Measurements from ENCODE around the gene CD99. TPM values are rescaled to one million over a fixed set of nuclear protein-coding genes. Genes with fewer than 3 reads are reported as not detected.

CD99 gene
- total and polyA plus RNA-seq, 9 of the 15 experiments (the other 6 are each of a cell fraction or from before 2014, with no cell fraction given) = 5.0 to 55.3 (median 34.5) TPM

- TF ChIP-seq ZFP30 (CRISPR knock-in tag; IDR thresholded peaks at IDR 0.05; ENCODE audit: borderline replicate concordance) (no peak), ETS2 (tag; IDR thresholded peaks at IDR 0.05; ENCODE audit: borderline replicate concordance, poor library complexity, severe bottlenecking) (no peak), NCOA2 (IDR thresholded peaks at IDR 0.05; ENCODE audit: partially characterized antibody in 2 of 2) (no peak)
These were observed 74.4 kb downstream of the CD99 start (continued) for GRCh38 chrX:2765549-2765830.

DNA sequence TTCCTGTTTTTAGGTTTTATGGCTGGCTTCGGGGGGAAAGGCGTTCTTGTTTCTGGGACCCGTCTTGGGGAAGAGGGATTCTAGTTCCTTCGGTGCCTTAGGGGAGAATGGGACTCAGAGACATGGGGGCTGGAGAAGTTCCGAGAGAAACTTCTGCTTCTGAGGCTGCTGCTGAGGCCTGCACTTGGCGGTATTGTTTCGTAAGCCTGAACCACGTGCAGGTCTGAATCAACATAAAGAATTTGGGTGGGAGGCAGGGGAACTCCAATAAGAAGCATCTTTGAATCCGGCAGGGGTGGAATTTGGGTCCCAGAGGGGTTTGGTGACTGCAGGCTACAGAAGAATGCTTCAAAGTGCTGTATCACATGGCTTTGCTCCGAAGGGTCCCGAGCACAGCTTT is 75.8 kb downstream of the CD99 start:
- ChIA-PET CTCF (ENCODE audit: low intra/inter-chr PET ratio) (no interaction called here), POLR2A (no interaction called here)
- H3K4me3 ChIP-seq = no peak overlapping the region
- H3K27me3 ChIP-seq (ENCODE audit: control insufficient read depth in 2 of 2, insufficient read depth in 2 of 2, low read length in 2 of 2) = peaks cover 0 to 24% of the 10 kb centered on the region in 2 experiments; a peak in 2 of 5 replicates
- DNase-seq (ENCODE audit: extremely low read depth in 1 of 4, low spot score in 3 of 4) = no peak
- no peak for ATAC-seq
- in situ Hi-C loops (cut with MboI) (no loop called here), intact Hi-C loops (cut with micrococcal nuclease) (no loop called here)
- 12% methylated on average over 9 of the region's 11 CpGs for WGBS (ENCODE audit: insufficient coverage, low coverage, missing lambda C conversion rate)
- no peak for FAIRE-seq
- no peaks in the 10 kb centered on the region for H3K9me1 ChIP-seq (ENCODE audit: control insufficient read depth, insufficient read depth, low read length)
- H3K9me3 ChIP-seq (replicated peaks; ENCODE audit: control insufficient read depth, insufficient read depth, low read depth, low read length) = no peaks in the 10 kb centered on the region
- no TSS peak for BruUV-seq (replicated peaks)
- H4K20me1 ChIP-seq (replicated peaks; ENCODE audit: control insufficient read depth, insufficient read depth, low read length) = no peaks in the 10 kb centered on the region
- H3K4me2 ChIP-seq (ENCODE audit: insufficient read depth, low read length) = no peak overlapping the region
- no peak overlapping the region for H3K27ac ChIP-seq (ENCODE audit: extremely low read depth, low read depth, low read length)
- H3K79me2 ChIP-seq (ENCODE audit: control insufficient read depth, insufficient read depth, low read length) = no peaks in the 10 kb centered on the region
- no peaks in the 10 kb centered on the region for H3K4me1 ChIP-seq (replicated peaks in 1 of 2; ENCODE audit: control insufficient read depth in 2 of 2, insufficient read depth in 2 of 2, low read length in 2 of 2)
- no peak overlapping the region for H2AFZ ChIP-seq (ENCODE audit: low read depth, low read length)
- TF ChIP-seq DDX20 (tag; IDR thresholded peaks at IDR 0.05; ENCODE audit: low read depth) = no peak
- TF ChIP-seq SUPT5H (IDR thresholded peaks at IDR 0.05) = no peak
- TF ChIP-seq, protein P1, sequence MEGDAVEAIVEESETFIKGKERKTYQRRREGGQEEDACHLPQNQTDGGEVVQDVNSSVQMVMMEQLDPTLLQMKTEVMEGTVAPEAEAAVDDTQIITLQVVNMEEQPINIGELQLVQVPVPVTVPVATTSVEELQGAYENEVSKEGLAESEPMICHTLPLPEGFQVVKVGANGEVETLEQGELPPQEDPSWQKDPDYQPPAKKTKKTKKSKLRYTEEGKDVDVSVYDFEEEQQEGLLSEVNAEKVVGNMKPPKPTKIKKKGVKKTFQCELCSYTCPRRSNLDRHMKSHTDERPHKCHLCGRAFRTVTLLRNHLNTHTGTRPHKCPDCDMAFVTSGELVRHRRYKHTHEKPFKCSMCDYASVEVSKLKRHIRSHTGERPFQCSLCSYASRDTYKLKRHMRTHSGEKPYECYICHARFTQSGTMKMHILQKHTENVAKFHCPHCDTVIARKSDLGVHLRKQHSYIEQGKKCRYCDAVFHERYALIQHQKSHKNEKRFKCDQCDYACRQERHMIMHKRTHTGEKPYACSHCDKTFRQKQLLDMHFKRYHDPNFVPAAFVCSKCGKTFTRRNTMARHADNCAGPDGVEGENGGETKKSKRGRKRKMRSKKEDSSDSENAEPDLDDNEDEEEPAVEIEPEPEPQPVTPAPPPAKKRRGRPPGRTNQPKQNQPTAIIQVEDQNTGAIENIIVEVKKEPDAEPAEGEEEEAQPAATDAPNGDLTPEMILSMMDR (IDR thresholded peaks at IDR 0.05 in 2 of 3, conservative IDR thresholded peaks at IDR 0.05 in 1 of 3; ENCODE audit: insufficient read depth in 2 of 3, low read depth in 1 of 3, low read length in 3 of 3) = no peak
- no peak for TF ChIP-seq SIN3B (IDR thresholded peaks at IDR 0.05; ENCODE audit: low read depth)
- no peak for TF ChIP-seq ZNF583 (CRISPR knock-in tag; IDR thresholded peaks at IDR 0.05)
- no peak overlapping the region for H3K9ac ChIP-seq (ENCODE audit: insufficient read depth in 1 of 2, low read depth in 2 of 2, low read length in 2 of 2)
- H3K36me3 ChIP-seq (ENCODE audit: control insufficient read depth, insufficient read depth, low read length) = no peaks in the 10 kb centered on the region
